Nephron progenitor cell (in vitro differentiated cells): Measurements from ENCODE around the gene RBSN.
"Not testable (repeated sequence)": the region's sequence is repeated elsewhere in the genome, so short reads cannot be mapped to it uniquely, and the experiment has no call there.

ENCODE experiments used
- DNase-seq: peaks from one replicate; pipeline ENCODE4 v3.0.0; 2021
- H3K27ac Mint-ChIP-seq: 2 replicates; pipeline ENCODE4 v1.8.0; 2021; ENCODE audit warnings: mild to moderate bottlenecking, moderate library complexity, mixed read lengths
- H3K27me3 Mint-ChIP-seq: 2 replicates; pipeline ENCODE4 v1.8.0; 2021; ENCODE audit warnings: mild to moderate bottlenecking, low read depth, mixed read lengths; ENCODE audit not compliant: poor library complexity
- H3K36me3 Mint-ChIP-seq: 2 replicates; pipeline ENCODE4 v1.8.0; 2021; ENCODE audit warnings: low read depth, mixed read lengths
- H3K4me1 Mint-ChIP-seq: 2 replicates; pipeline ENCODE4 v1.8.0; 2021; ENCODE audit warnings: mixed read lengths
- H3K4me3 Mint-ChIP-seq: 2 replicates; pipeline ENCODE4 v1.8.0; 2021; ENCODE audit warnings: mild to moderate bottlenecking, moderate library complexity, mixed read lengths
- H3K9me3 Mint-ChIP-seq: 2 replicates; pipeline ENCODE4 v1.8.0; 2021; ENCODE audit warnings: mild to moderate bottlenecking, moderate library complexity, mixed read lengths
- TF ChIP-seq, protein P1 (sequence below): fragments of 200-600 bp; sonication (generic); IDR thresholded peaks from 2 replicates; pipeline ENCODE4 v1.5.0; 2021; ENCODE audit warnings: antibody characterized with exemption

RBSN gene

GRCh38 chr3:15098503-15099363 lies at the start of gene RBSN:
Gene RBSN (minus strand): TSS chr3:15099148. CDS start chr3:15096120, 3,028 bp downstream.
- peaks cover 14% of the 10 kb centered on the region for H3K36me3 Mint-ChIP-seq
- peak within 1 kb of the TSS; percentile 98 for H3K4me3 Mint-ChIP-seq
- H3K27me3 Mint-ChIP-seq: peaks cover 15% of the 10 kb centered on the region
- H3K27ac Mint-ChIP-seq: peak within 1 kb of the TSS; percentile 75
- TF ChIP-seq, protein P1, sequence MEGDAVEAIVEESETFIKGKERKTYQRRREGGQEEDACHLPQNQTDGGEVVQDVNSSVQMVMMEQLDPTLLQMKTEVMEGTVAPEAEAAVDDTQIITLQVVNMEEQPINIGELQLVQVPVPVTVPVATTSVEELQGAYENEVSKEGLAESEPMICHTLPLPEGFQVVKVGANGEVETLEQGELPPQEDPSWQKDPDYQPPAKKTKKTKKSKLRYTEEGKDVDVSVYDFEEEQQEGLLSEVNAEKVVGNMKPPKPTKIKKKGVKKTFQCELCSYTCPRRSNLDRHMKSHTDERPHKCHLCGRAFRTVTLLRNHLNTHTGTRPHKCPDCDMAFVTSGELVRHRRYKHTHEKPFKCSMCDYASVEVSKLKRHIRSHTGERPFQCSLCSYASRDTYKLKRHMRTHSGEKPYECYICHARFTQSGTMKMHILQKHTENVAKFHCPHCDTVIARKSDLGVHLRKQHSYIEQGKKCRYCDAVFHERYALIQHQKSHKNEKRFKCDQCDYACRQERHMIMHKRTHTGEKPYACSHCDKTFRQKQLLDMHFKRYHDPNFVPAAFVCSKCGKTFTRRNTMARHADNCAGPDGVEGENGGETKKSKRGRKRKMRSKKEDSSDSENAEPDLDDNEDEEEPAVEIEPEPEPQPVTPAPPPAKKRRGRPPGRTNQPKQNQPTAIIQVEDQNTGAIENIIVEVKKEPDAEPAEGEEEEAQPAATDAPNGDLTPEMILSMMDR: no peak
- peak; percentile 94 for DNase-seq
- H3K9me3 Mint-ChIP-seq: no peaks in the 10 kb centered on the region
- H3K4me1 Mint-ChIP-seq: peaks cover 23% of the 10 kb centered on the region

DNA sequence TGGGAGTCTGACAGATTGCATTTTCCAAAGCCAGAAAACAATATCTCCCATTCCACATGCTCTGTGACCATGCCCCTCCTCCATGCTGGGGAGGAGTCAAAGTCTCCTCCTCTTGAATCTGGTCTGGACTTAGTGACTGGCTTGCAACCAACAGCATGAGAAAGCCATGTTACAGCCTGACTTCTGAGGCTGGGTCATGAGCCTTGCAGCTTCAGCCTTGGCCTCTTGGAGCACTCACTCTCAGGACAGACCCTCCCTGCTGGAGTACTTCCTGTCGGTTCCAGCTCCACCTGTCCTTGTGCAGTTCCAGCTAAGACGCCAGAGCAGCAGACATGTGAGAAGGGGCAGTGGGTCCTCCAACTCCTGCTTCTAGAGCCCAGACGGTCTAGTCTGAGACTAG lies 49.7 kb upstream of the RBSN start:
- TF ChIP-seq, protein P1: no peak
- Mint-ChIP-seq H3K9me3 (no peaks in the 10 kb centered on the region), H3K27me3 (peaks cover 66% of the 10 kb centered on the region), H3K27ac (peak overlapping the region; percentile 39), H3K4me1 (peaks cover 3% of the 10 kb centered on the region), H3K4me3 (no peak overlapping the region), H3K36me3 (no peaks in the 10 kb centered on the region)
- DNase-seq: peak; percentile 5

DNA sequence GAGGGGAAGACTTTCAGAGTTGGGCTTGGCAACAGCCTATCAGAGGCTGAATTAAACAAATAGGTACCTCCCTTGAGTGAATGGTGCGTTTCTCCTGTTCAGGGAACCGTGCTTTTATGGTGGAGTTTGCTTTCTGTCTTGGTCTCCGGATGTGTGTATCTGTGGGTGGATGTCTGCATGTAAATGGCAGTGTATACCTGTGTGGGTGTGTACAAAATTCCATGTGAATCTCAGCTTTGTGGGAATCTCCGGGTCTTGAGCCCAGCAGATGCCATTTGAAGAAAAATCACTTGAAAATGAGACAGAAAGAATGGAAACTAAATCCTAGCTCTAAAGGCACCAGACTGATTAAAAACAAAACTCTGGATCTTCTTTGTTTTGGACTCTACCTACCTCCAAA lies 37.9 kb upstream of the RBSN start:
- DNase-seq, H3K36me3 Mint-ChIP-seq, H3K9me3 Mint-ChIP-seq, H3K4me3 Mint-ChIP-seq, H3K27ac Mint-ChIP-seq, H3K4me1 Mint-ChIP-seq: not testable (repeated sequence)
- peaks cover 27% of the 10 kb centered on the region for H3K27me3 Mint-ChIP-seq

- not testable (repeated sequence) for H3K4me3 Mint-ChIP-seq, H3K4me1 Mint-ChIP-seq, H3K36me3 Mint-ChIP-seq, H3K27ac Mint-ChIP-seq, H3K9me3 Mint-ChIP-seq, DNase-seq
- peaks cover 24% of the 10 kb centered on the region for H3K27me3 Mint-ChIP-seq
These were observed 36.0 kb upstream of the RBSN start for GRCh38 chr3:15134968-15135367.

DNA sequence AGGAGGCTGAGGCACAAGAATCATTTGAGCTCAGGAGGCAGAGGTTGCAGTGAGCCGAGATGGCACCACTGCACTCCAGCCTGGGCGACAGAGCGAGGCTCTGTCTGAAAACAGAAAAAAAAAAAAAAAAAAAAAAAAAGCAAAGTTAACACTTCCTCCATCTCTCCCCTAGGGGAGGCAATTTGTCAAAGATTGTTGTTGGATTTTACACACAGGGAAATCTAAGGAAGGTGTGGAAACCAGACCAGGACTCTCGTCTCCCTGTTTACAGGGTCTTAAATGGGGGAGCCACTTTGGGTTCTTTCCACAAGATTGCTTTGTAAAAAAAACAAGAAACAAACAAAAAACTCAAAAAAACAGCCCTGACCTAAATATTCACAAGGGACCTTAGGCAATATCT lies 29.5 kb upstream of the RBSN start:
- TF ChIP-seq, protein P1: peak; percentile 8
- DNase-seq, H3K4me1 Mint-ChIP-seq, H3K27ac Mint-ChIP-seq, H3K36me3 Mint-ChIP-seq, H3K4me3 Mint-ChIP-seq, H3K9me3 Mint-ChIP-seq: not testable (repeated sequence)
- H3K27me3 Mint-ChIP-seq: peaks cover 37% of the 10 kb centered on the region

DNA sequence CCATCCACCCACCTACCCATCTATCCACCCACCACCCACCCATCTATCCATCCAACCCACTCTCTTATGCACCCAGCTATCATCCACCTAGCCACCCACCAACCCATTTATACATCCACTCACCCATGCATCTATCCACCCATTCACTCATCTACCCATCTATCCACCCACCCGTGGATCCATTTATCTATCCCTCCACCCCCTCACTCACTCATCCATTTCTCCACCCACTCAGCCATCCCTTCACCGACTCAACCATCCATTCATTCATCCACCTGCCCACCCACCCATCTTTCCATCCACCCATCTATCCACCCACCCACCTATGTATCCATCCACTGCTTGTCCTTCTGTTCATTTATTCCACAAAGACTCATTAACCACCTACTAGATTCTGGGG lies 28.0 kb upstream of the RBSN start:
- H3K36me3 Mint-ChIP-seq, DNase-seq, H3K4me3 Mint-ChIP-seq, H3K4me1 Mint-ChIP-seq, H3K27ac Mint-ChIP-seq, H3K9me3 Mint-ChIP-seq: not testable (repeated sequence)
- peaks cover 37% of the 10 kb centered on the region for H3K27me3 Mint-ChIP-seq

GRCh38 chr3:15122398-15122797 lies 23.4 kb upstream of the RBSN start:
- Mint-ChIP-seq H3K36me3 (no peaks in the 10 kb centered on the region), H3K27me3 (peaks cover 60% of the 10 kb centered on the region), H3K4me3 (no peak overlapping the region), H3K4me1 (no peaks in the 10 kb centered on the region), H3K27ac (no peak overlapping the region), H3K9me3 (no peaks in the 10 kb centered on the region)
- TF ChIP-seq, protein P1: no peak
- DNase-seq: no peak
